SK-N-SH (cell line): ENCODE measurements around the gene PRDM5. TPM values are rescaled to one million over a fixed set of nuclear protein-coding genes. Genes with fewer than 3 reads are reported as not detected.
A peak's percentile ranks its signal among the peaks of the same experiment; 100 is the strongest.

Source experiments
- CTCF ChIA-PET: fragments of 300-600, 350-600 bp; formaldehyde crosslinking; extraction: SDS; loops from one replicate; lab custom pipeline; 2021; lab: Yijun Ruan, JAX
- POLR2A ChIA-PET: fragments of 350-600 bp; sonication (Branson Sonifier 250); formaldehyde crosslinking; extraction: SDS; loops from one replicate; lab custom pipeline; 2020; ENCODE audit warnings: antibody characterized with exemption, inconsistent platforms; lab: Yijun Ruan, JAX
- DNase-seq: peaks from one replicate; pipeline ENCODE4 v3.0.0; 2012
- H2AFZ ChIP-seq: fragments of 200-600 bp; sonication (generic); 2 replicates; pipeline ENCODE4 v1.8.1; 2016; ENCODE audit warnings: antibody characterized with exemption, mild to moderate bottlenecking, low read depth
- H3F3A ChIP-seq: fragments of 200-600 bp; sonication (generic); replicated peaks from 2 replicates; pipeline ENCODE3; 2016; ENCODE audit warnings: antibody characterized with exemption, mild to moderate bottlenecking; ENCODE audit not compliant: insufficient read depth
- H3K27ac ChIP-seq, 2 experiments: fragments of 200-500 bp in 1 of 2; fragments of 200-600 bp in 1 of 2; sonication (Bioruptor generic) in 1 of 2; sonication (generic), shearing (Covaris generic) in 1 of 2; 2 replicates each; pipeline versions ENCODE4 v1.5.1 to v1.6.1; 2014 to 2016; ENCODE audit warnings: low read depth in 2 of 2, inconsistent platforms in 1 of 2, low read length in 1 of 2, mild to moderate bottlenecking in 1 of 2, mixed read lengths in 1 of 2
- H3K27me3 ChIP-seq: fragments of 200-600 bp; sonication (generic), shearing (Covaris generic); 2 replicates; pipeline ENCODE4 v1.6.1; 2016; ENCODE audit warnings: mixed run types; ENCODE audit not compliant: insufficient read depth
- H3K36me3 ChIP-seq, 2 experiments: fragments of 200-500 bp in 1 of 2; fragments of 200-600 bp in 1 of 2; sonication (Bioruptor generic) in 1 of 2; sonication (generic) in 1 of 2; replicated peaks in 1 of 2; 2 replicates each; pipeline versions ENCODE3 to v1.5.1; 2014 to 2016; ENCODE audit warnings: low read length in 1 of 2, mild to moderate bottlenecking in 1 of 2; ENCODE audit not compliant: insufficient read depth in 2 of 2, control insufficient read depth in 1 of 2
- H3K4me1 ChIP-seq, 2 experiments: fragments of 200-500 bp in 1 of 2; fragments of 200-600 bp in 1 of 2; sonication (Bioruptor generic) in 1 of 2; sonication (generic), shearing (Covaris generic) in 1 of 2; 2 replicates each; pipeline versions ENCODE4 v1.5.1 to v1.6.1; 2014 to 2016; ENCODE audit warnings: low read depth in 1 of 2, low read length in 1 of 2, mixed run types in 1 of 2; ENCODE audit not compliant: insufficient read depth in 2 of 2, control insufficient read depth in 1 of 2
- H3K4me2 ChIP-seq: fragments of 200-600 bp; sonication (generic), shearing (Covaris generic); 2 replicates; pipeline ENCODE4 v1.6.1; 2017; ENCODE audit warnings: mixed run types
- H3K4me3 ChIP-seq, 2 experiments: fragments of 200-500 bp in 1 of 2; fragments of 200-600 bp in 1 of 2; sonication (Bioruptor generic) in 1 of 2; sonication (generic), shearing (Covaris generic) in 1 of 2; 2 replicates each; pipeline versions ENCODE4 v1.5.1 to v1.8.1; 2014 to 2016; ENCODE audit warnings: low read depth in 2 of 2, inconsistent platforms in 1 of 2, low read length in 1 of 2, mild to moderate bottlenecking in 1 of 2, mixed read lengths in 1 of 2, moderate library complexity in 1 of 2
- H3K79me2 ChIP-seq: fragments of 200-600 bp; sonication (generic); 2 replicates; pipeline ENCODE4 v1.8.1; 2017; ENCODE audit warnings: mild to moderate bottlenecking; ENCODE audit not compliant: insufficient read depth
- H3K9ac ChIP-seq: fragments of 200-600 bp; sonication (generic); 2 replicates; pipeline ENCODE4 v1.6.1; 2017; ENCODE audit warnings: mixed run types
- H3K9me2 ChIP-seq: fragments of 200-600 bp; sonication (generic); 2 replicates; pipeline ENCODE4 v1.6.1; 2017; ENCODE audit warnings: mixed run types
- H3K9me3 ChIP-seq: fragments of 200-600 bp; sonication (generic); 2 replicates; pipeline ENCODE4 v1.6.1; 2017; ENCODE audit warnings: mixed run types, mild to moderate bottlenecking, moderate library complexity
- H4K20me1 ChIP-seq: fragments of 200-600 bp; sonication (generic); 2 replicates; pipeline ENCODE4 v1.6.1; 2017; ENCODE audit warnings: mild to moderate bottlenecking, mixed run types; ENCODE audit not compliant: insufficient read depth
- CHD2 ChIP-seq: fragments of 150-350 bp; IDR thresholded peaks from 2 replicates; pipeline ENCODE4 v1.6.1; 2018; ENCODE audit warnings: low read length; ENCODE audit not compliant: partially characterized antibody
- CTCF ChIP-seq: fragments of 200-600 bp; sonication (generic); IDR thresholded peaks from 2 replicates; pipeline ENCODE4 v1.6.1; 2017; ENCODE audit warnings: antibody characterized with exemption, mild to moderate bottlenecking, moderate library complexity
- ELF1 ChIP-seq: IDR thresholded peaks from 2 replicates; pipeline ENCODE4 v1.4.0; 2012
- EP300 ChIP-seq, 2 experiments: IDR thresholded peaks; 2 replicates each; pipeline versions ENCODE4 v1.4.0 to v1.6.1; 2012; ENCODE audit warnings: borderline replicate concordance in 1 of 2, low read depth in 1 of 2, low read length in 1 of 2
- EZH2phosphoT487 ChIP-seq: fragments of 200-600 bp; sonication (generic); IDR thresholded peaks from 2 replicates; pipeline ENCODE4 v1.6.1; 2017; ENCODE audit warnings: low read depth, mixed run types, mild to moderate bottlenecking, antibody characterized with exemption, moderate library complexity, borderline replicate concordance
- FOSL2 ChIP-seq: IDR thresholded peaks from 2 replicates; pipeline ENCODE4 v1.4.0; 2012; ENCODE audit warnings: low read depth, mild to moderate bottlenecking, moderate library complexity, borderline replicate concordance
- FOXM1 ChIP-seq: IDR thresholded peaks from 2 replicates; pipeline ENCODE4 v1.4.0; 2012; ENCODE audit warnings: low read depth, mild to moderate bottlenecking
- GABPA ChIP-seq: IDR thresholded peaks from 2 replicates; pipeline ENCODE4 v1.4.0; 2012; ENCODE audit warnings: low read depth, mild to moderate bottlenecking
- GATA2 ChIP-seq: sonication (generic); formaldehyde crosslinking; IDR thresholded peaks from 2 replicates; pipeline ENCODE4 v1.5.0; 2020; ENCODE audit warnings: mild to moderate bottlenecking, missing genetic modification reagents
- MAX ChIP-seq: IDR thresholded peaks from 2 replicates; pipeline ENCODE4 v1.4.0; 2012; ENCODE audit warnings: low read depth
- MEF2A ChIP-seq: IDR thresholded peaks from 2 replicates; pipeline ENCODE4 v1.4.0; 2012; ENCODE audit warnings: low read depth, borderline replicate concordance
- NRF1 ChIP-seq: IDR thresholded peaks from 2 replicates; pipeline ENCODE4 v1.6.1; 2012; ENCODE audit warnings: low read depth, mild to moderate bottlenecking, low read length
- PBX3 ChIP-seq: IDR thresholded peaks from 2 replicates; pipeline ENCODE4; 2012
- RAD21 ChIP-seq: IDR thresholded peaks from 2 replicates; pipeline ENCODE4 v1.6.1; 2012; ENCODE audit warnings: mild to moderate bottlenecking, low read length
- RCOR1 ChIP-seq: fragments of 150-350 bp; IDR thresholded peaks from 2 replicates; pipeline ENCODE4 v1.6.1; 2017; ENCODE audit warnings: antibody characterized with exemption, low read length
- REST ChIP-seq: IDR thresholded peaks from 2 replicates; pipeline ENCODE4 v1.6.1; 2012; ENCODE audit warnings: mild to moderate bottlenecking, low read depth, low read length, moderate library complexity
- RXRA ChIP-seq: IDR thresholded peaks from 2 replicates; pipeline ENCODE4 v1.4.0; 2012; ENCODE audit warnings: low read depth, mild to moderate bottlenecking, borderline replicate concordance
- SIN3A ChIP-seq: IDR thresholded peaks from 2 replicates; pipeline ENCODE4 v1.6.1; 2012; ENCODE audit warnings: low read depth, mild to moderate bottlenecking, low read length, moderate library complexity, borderline replicate concordance
- SMC3 ChIP-seq: IDR thresholded peaks from 2 replicates; pipeline ENCODE4 v1.6.1; 2012; ENCODE audit warnings: low read depth, low read length, improper control_type of control experiment
- TEAD4 ChIP-seq: IDR thresholded peaks from 2 replicates; pipeline ENCODE4 v1.4.0; 2012; ENCODE audit warnings: mild to moderate bottlenecking, borderline replicate concordance; ENCODE audit not compliant: insufficient read depth
- USF1 ChIP-seq: IDR thresholded peaks from 2 replicates; pipeline ENCODE4 v1.4.0; 2012; ENCODE audit warnings: low read depth, borderline replicate concordance
- USF2 ChIP-seq: fragments of 150-350 bp; IDR thresholded peaks from 2 replicates; pipeline ENCODE4 v1.6.1; 2017; ENCODE audit warnings: antibody characterized with exemption, low read length, low read depth, borderline replicate concordance
- YY1 ChIP-seq: IDR thresholded peaks from 2 replicates; pipeline ENCODE4 v1.4.0; 2012; ENCODE audit warnings: low read depth, mild to moderate bottlenecking
- WGBS: methylation state at CpG from one replicate; pipeline ENCODE4 v1.1.6; 2017; ENCODE audit warnings: low lambda C conversion rate; 5-methylcytosine and 5-hydroxymethylcytosine counted together
- polyA plus RNA-seq, 3 experiments: library from polyadenylated mRNA; depleted of rRNA; stranded (reverse); fragments of >200 nt; gene quantifications; 2 replicates each; pipeline ENCODE4 v1.2.3, GENCODE V29; 2012

PRDM5 gene
- polyA plus RNA-seq, 1 of the 3 experiments (the other 2 are of a cell fraction), result 3.8 TPM

GRCh38 chr4:120801137-120801758 is 121.3 kb downstream of the PRDM5 start:
- Histone ChIP-seq H3K36me3 (no peaks in the 10 kb centered on the region), H3K9me3 (no peaks in the 10 kb centered on the region), H2AFZ (no peak overlapping the region), H3K4me1 (peaks cover 4 to 11% of the 10 kb centered on the region in 2 experiments; a peak in 2 of 4 replicates), H3K4me2 (0 out of 2 replicates have a peak overlapping the region, but pooled peaks have one; percentile 20), H3K9ac (no peak overlapping the region), H4K20me1 (no peaks in the 10 kb centered on the region), H3K4me3 (no peak overlapping the region), H3K79me2 (no peaks in the 10 kb centered on the region), H3F3A (peaks cover 11% of the 10 kb centered on the region), H3K9me2 (no peaks in the 10 kb centered on the region), H3K27ac (peak overlapping the region; percentile 53 to 83), H3K27me3 (no peaks in the 10 kb centered on the region)
- 23% methylated on average over 5 of the region's 5 CpGs for WGBS
- ChIA-PET POLR2A (no interaction called here), CTCF (interaction anchor here (1.5 kb wide), 1 partner anchor 24 kb away, joined by 3 read pairs; no protein-coding TSS in a partner anchor)
- peak; percentile 78 for DNase-seq
- TF ChIP-seq GATA2 (CRISPR knock-in tag) (peak; percentile 72), TEAD4 (peak; percentile 76; the same call in 1 of the 2 replicates), EP300 (IDR thresholded peaks at IDR 0.05; ENCODE audit: borderline replicate concordance in 1 of 2, low read depth in 1 of 2, low read length in 1 of 2) (peak; percentile 84 to 98), CHD2 (peak; percentile 60), RCOR1 (peak; percentile 96), SMC3 (peak; percentile 1; the same call in 1 of the 2 replicates), YY1 (no peak), USF2 (0 out of 2 replicates have a peak, but pooled peaks have one; percentile 1), FOSL2 (peak; percentile 87), RAD21 (peak; percentile 45), RXRA (no peak; the same call in 1 of the 2 replicates), ELF1 (no peak), PBX3 (peak; percentile 96), REST (no peak), SIN3A (peak; percentile 98), USF1 (peak; percentile 47; the same call in 1 of the 2 replicates), NRF1 (peak; percentile 25; the same call in 1 of the 2 replicates), GABPA (no peak), CTCF (no peak), EZH2phosphoT487 (no peak), FOXM1 (no peak), MAX (peak; percentile 99), MEF2A (0 out of 2 replicates have a peak, but pooled peaks have one; percentile 8)
